Thyroid gland (tissue), 4 donors: ENCODE data around the gene STAC. TPM values are rescaled to one million over a fixed set of nuclear protein-coding genes. Genes with fewer than 3 reads are reported as not detected.

ENCODE experiments used
- DNase-seq, 2 donors: peaks; one replicate each; pipeline ENCODE4 v3.0.0-alpha.2; 2019
- H3K27ac ChIP-seq, 3 donors: fragments of 200-600 bp; sonication (generic); 1 replicate in 2 of 3; 2 replicates in 1 of 3; pipeline ENCODE4 v1.5.1; 2016 to 2019; ENCODE audit warnings: mild to moderate bottlenecking in 1 of 3, moderate library complexity in 1 of 3
- H3K27me3 ChIP-seq: fragments of 200-600 bp; sonication (generic); one replicate; pipeline ENCODE4 v1.5.1; 2019
- H3K36me3 ChIP-seq, 2 donors: fragments of 200-600 bp; sonication (generic); one replicate each; pipeline ENCODE4 v1.5.1; 2016 to 2019
- H3K4me1 ChIP-seq, 2 donors: fragments of 200-600 bp; sonication (generic); one replicate each; pipeline ENCODE4 v1.5.1; 2017 to 2019
- H3K4me3 ChIP-seq, 3 donors: fragments of 200-600 bp; sonication (generic); replicated peaks in 1 of 3; 1 replicate in 2 of 3; 2 replicates in 1 of 3; pipeline ENCODE4 v1.5.1; 2016; ENCODE audit warnings: mild to moderate bottlenecking in 1 of 3
- H3K9me3 ChIP-seq: fragments of 200-600 bp; sonication (generic); one replicate; pipeline ENCODE4 v1.5.1; 2017
- POLR2A ChIP-seq, 2 donors: fragments of 450-650 bp; IDR thresholded peaks; one replicate each; pipeline ENCODE4 v1.6.1; 2017; ENCODE audit warnings: antibody characterized with exemption in 2 of 2, mild to moderate bottlenecking in 2 of 2, moderate library complexity in 1 of 2
- WGBS, 2 donors: methylation state at CpG; one replicate each; pipeline ENCODE4 v1.1.5; 2017; 5-methylcytosine and 5-hydroxymethylcytosine counted together
- intact Hi-C: fragments of 100-400 bp; cut with DNase I; formaldehyde crosslinking; loops from one replicate; pipeline ENCODE4 v1.15.1; 2023
- total RNA-seq, 4 donors: library from RNA; depleted of rRNA; stranded (reverse); fragments of >200 nt; gene quantifications; one replicate each; pipeline ENCODE4 v1.2.3, GENCODE V29; 2016
- TF ChIP-seq, protein P1 (sequence below), 6 experiments: fragments of 200-600 bp in 3 of 6; fragments of 450-650 bp in 3 of 6; sonication (generic) in 3 of 6; IDR thresholded peaks; one replicate each; pipeline ENCODE4 v1.5.1; 2016 to 2019; ENCODE audit warnings: antibody characterized with exemption in 6 of 6, mild to moderate bottlenecking in 2 of 6, inconsistent platforms in 1 of 6, moderate library complexity in 1 of 6

STAC gene
- total RNA-seq, 4 donors from 2014 or later, result 0.40 to 4.7 (median 1.3) TPM; not detected in 1

DNA sequence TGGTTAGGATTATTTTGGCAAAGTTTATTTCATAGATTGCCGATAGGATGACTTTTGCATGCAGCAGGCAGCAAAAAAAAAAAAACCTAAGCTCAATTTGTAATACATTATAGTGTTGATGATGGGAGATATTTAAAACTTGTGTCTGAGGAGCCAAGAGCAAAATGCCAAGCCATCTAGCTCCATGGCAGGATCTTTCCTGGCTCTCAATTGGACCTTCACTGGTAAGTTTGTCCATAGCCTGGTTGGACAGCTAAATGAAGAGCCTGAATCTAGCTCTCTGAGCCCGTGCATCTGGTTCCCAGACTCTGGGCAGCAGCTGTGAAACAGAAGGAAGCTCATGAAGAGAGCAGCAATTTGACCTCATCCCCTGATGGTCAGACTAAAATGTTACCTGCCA is 17.5 kb downstream of the STAC start:
- no peak for TF ChIP-seq POLR2A (IDR thresholded peaks at IDR 0.05)
- H3K27me3 ChIP-seq, result no peaks in the 10 kb centered on the region

GRCh38 chr3:36399933-36400332 is 19.6 kb downstream of the STAC start:
- Histone ChIP-seq H3K9me3 (no peaks in the 10 kb centered on the region), H3K4me3 (no peak overlapping the region)
- 77 to 85% methylated on average over 5 of the region's 5 CpGs for WGBS, 2 donors

More for the DNA sequence above, 17.5 kb downstream of the STAC start:
- Histone ChIP-seq H3K4me1 (no peaks in the 10 kb centered on the region), H3K9me3 (no peaks in the 10 kb centered on the region), H3K36me3 (no peaks in the 10 kb centered on the region), H3K27ac (no peak overlapping the region), H3K4me3 (no peak overlapping the region)
- no peak for DNase-seq
- intact Hi-C loops, result no loop called here
- WGBS, 2 donors, result 73 to 97% methylated on average over 2 of the region's 2 CpGs

GRCh38 chr3:36401056-36401455 is 20.8 kb downstream of the STAC start:
- H3K36me3 ChIP-seq, result no peaks in the 10 kb centered on the region
- H3K27me3 ChIP-seq, result no peaks in the 10 kb centered on the region
- WGBS, 2 donors, result 93 to 100% methylated on average over 1 of the region's 1 CpG
- no peak overlapping the region for H3K4me3 ChIP-seq
- DNase-seq, result no peak
- intact Hi-C loops, result no loop called here
- H3K27ac ChIP-seq, result no peak overlapping the region
- H3K4me1 ChIP-seq, result no peaks in the 10 kb centered on the region
- no peaks in the 10 kb centered on the region for H3K9me3 ChIP-seq
- TF ChIP-seq POLR2A (IDR thresholded peaks at IDR 0.05), result no peak
- TF ChIP-seq, protein P1, sequence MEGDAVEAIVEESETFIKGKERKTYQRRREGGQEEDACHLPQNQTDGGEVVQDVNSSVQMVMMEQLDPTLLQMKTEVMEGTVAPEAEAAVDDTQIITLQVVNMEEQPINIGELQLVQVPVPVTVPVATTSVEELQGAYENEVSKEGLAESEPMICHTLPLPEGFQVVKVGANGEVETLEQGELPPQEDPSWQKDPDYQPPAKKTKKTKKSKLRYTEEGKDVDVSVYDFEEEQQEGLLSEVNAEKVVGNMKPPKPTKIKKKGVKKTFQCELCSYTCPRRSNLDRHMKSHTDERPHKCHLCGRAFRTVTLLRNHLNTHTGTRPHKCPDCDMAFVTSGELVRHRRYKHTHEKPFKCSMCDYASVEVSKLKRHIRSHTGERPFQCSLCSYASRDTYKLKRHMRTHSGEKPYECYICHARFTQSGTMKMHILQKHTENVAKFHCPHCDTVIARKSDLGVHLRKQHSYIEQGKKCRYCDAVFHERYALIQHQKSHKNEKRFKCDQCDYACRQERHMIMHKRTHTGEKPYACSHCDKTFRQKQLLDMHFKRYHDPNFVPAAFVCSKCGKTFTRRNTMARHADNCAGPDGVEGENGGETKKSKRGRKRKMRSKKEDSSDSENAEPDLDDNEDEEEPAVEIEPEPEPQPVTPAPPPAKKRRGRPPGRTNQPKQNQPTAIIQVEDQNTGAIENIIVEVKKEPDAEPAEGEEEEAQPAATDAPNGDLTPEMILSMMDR (IDR thresholded peaks at IDR 0.05), result no peak

More at GRCh38 chr3:36399933-36400332, 19.6 kb downstream of the STAC start:
- intact Hi-C loops, result no loop called here
- H3K27me3 ChIP-seq, result no peaks in the 10 kb centered on the region
- no peaks in the 10 kb centered on the region for H3K36me3 ChIP-seq
- no peak overlapping the region for H3K27ac ChIP-seq
- no peak for DNase-seq
- TF ChIP-seq POLR2A (IDR thresholded peaks at IDR 0.05), result no peak
- TF ChIP-seq, protein P1 (IDR thresholded peaks at IDR 0.05), result no peak
- H3K4me1 ChIP-seq, result no peaks in the 10 kb centered on the region

- H3K4me1 ChIP-seq, result no peaks in the 10 kb centered on the region
- no peak overlapping the region for H3K27ac ChIP-seq
- intact Hi-C loops, result no loop called here
- no peak overlapping the region for H3K4me3 ChIP-seq
- no peak for DNase-seq
- no peaks in the 10 kb centered on the region for H3K27me3 ChIP-seq
- TF ChIP-seq POLR2A (IDR thresholded peaks at IDR 0.05), result no peak
- TF ChIP-seq, protein P1 (IDR thresholded peaks at IDR 0.05), result no peak
- H3K9me3 ChIP-seq, result no peaks in the 10 kb centered on the region
- no peaks in the 10 kb centered on the region for H3K36me3 ChIP-seq
Observed at GRCh38 chr3:36403661-36404060, 23.4 kb downstream of the STAC start.

- no peak for DNase-seq
- Histone ChIP-seq H3K4me1 (no peaks in the 10 kb centered on the region), H3K36me3 (no peaks in the 10 kb centered on the region), H3K9me3 (no peaks in the 10 kb centered on the region), H3K4me3 (no peak overlapping the region), H3K27me3 (no peaks in the 10 kb centered on the region), H3K27ac (no peak overlapping the region)
- TF ChIP-seq, protein P1 (IDR thresholded peaks at IDR 0.05), result no peak
- TF ChIP-seq POLR2A (IDR thresholded peaks at IDR 0.05), result no peak
- WGBS, 2 donors, result 91 to 97% methylated on average over 4 of the region's 4 CpGs
- intact Hi-C loops, result no loop called here
Observed at GRCh38 chr3:36405190-36405589, 24.9 kb downstream of the STAC start.

GRCh38 chr3:36408146-36408545 is 27.8 kb downstream of the STAC start:
- Histone ChIP-seq H3K27ac (no peak overlapping the region), H3K4me3 (no peak overlapping the region), H3K9me3 (no peaks in the 10 kb centered on the region), H3K27me3 (no peaks in the 10 kb centered on the region), H3K4me1 (no peaks in the 10 kb centered on the region), H3K36me3 (no peaks in the 10 kb centered on the region)
- no peak for DNase-seq
- TF ChIP-seq POLR2A (IDR thresholded peaks at IDR 0.05), result no peak
- TF ChIP-seq, protein P1 (IDR thresholded peaks at IDR 0.05), result no peak
- 70 to 71% methylated on average over 1 of the region's 1 CpG for WGBS, 2 donors
- intact Hi-C loops, result no loop called here
